ENCODE data around the gene MUC12. TPM values are rescaled to one million over a fixed set of nuclear protein-coding genes. Genes with fewer than 3 reads are reported as not detected.
"Not testable (repeated sequence)": the region's sequence is repeated elsewhere in the genome, so short reads cannot be mapped to it uniquely, and the experiment has no call there.

Gene MUC12
- total and polyA plus RNA-seq, 9 of the 15 experiments (the other 6 are each of a cell fraction or from before 2014, with no cell fraction given): 0.23 to 1.2 (median 0.79) TPM; not detected in 1

DNA sequence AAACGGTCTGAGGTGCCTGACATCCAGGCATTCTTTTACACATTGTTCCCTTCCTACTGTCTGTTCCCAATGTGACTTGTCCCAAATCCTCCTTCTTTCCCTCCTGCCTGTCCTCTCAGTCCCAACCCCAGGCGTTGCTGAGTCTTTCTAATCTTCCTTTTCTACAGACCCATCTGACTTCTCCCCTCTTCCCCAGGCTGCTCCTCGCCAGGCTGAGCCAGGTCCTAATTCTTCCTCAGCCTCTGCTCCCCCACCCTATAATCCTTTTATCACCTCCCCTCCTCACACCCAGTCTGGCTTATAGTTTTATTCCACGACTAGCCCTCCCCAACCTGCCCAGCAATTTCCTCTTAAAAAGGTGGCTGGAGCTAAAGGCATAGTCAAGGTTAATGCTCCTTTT is 45.7 kb upstream of the MUC12 start:
- WGBS (ENCODE audit: insufficient coverage, low coverage, missing lambda C conversion rate): 1% methylated on average over 4 of the region's 4 CpGs
- in situ Hi-C loops (cut with MboI): loop anchor here (25.0 kb wide), 1 partner anchor 364 kb away; no protein-coding TSS in a partner anchor
- H3K9ac ChIP-seq (ENCODE audit: insufficient read depth in 1 of 2, low read depth in 2 of 2, low read length in 2 of 2); FAIRE-seq; H3K4me3 ChIP-seq; DNase-seq (ENCODE audit: extremely low read depth in 1 of 4, low spot score in 3 of 4); CTCF ChIA-PET (ENCODE audit: low intra/inter-chr PET ratio); BruUV-seq (replicated peaks); H3K27ac ChIP-seq (ENCODE audit: extremely low read depth, low read depth, low read length); H3K27me3 ChIP-seq (ENCODE audit: control insufficient read depth in 2 of 2, insufficient read depth in 2 of 2, low read length in 2 of 2); H3K4me2 ChIP-seq (ENCODE audit: insufficient read depth, low read length); H4K20me1 ChIP-seq (replicated peaks; ENCODE audit: control insufficient read depth, insufficient read depth, low read length); H2AFZ ChIP-seq (ENCODE audit: low read depth, low read length); H3K4me1 ChIP-seq (replicated peaks in 1 of 2; ENCODE audit: control insufficient read depth in 2 of 2, insufficient read depth in 2 of 2, low read length in 2 of 2); POLR2A ChIA-PET; H3K36me3 ChIP-seq (ENCODE audit: control insufficient read depth, insufficient read depth, low read length); H3K9me1 ChIP-seq (ENCODE audit: control insufficient read depth, insufficient read depth, low read length); H3K79me2 ChIP-seq (ENCODE audit: control insufficient read depth, insufficient read depth, low read length); H3K9me3 ChIP-seq (replicated peaks; ENCODE audit: control insufficient read depth, insufficient read depth, low read depth, low read length); ATAC-seq; intact Hi-C loops (cut with micrococcal nuclease): not testable (repeated sequence)

- H2AFZ ChIP-seq (ENCODE audit: low read depth, low read length): no peak overlapping the region
- H3K27ac ChIP-seq (ENCODE audit: extremely low read depth, low read depth, low read length): no peak overlapping the region
- no peak for TF ChIP-seq TBL1XR1 (IDR thresholded peaks at IDR 0.05; ENCODE audit: low read length in 2 of 2)
- TF ChIP-seq ZNF584 (CRISPR knock-in tag; IDR thresholded peaks at IDR 0.05; ENCODE audit: low read depth): no peak
- no peak for TF ChIP-seq MTF1 (CRISPR knock-in tag; IDR thresholded peaks at IDR 0.05; ENCODE audit: borderline replicate concordance)
- DNase-seq (ENCODE audit: extremely low read depth in 1 of 4, low spot score in 3 of 4): no peak
- H3K9ac ChIP-seq (ENCODE audit: insufficient read depth in 1 of 2, low read depth in 2 of 2, low read length in 2 of 2): no peak overlapping the region
- H3K27me3 ChIP-seq (ENCODE audit: control insufficient read depth in 2 of 2, insufficient read depth in 2 of 2, low read length in 2 of 2): peaks cover 4 to 6% of the 10 kb centered on the region in 2 experiments; a peak in 2 of 5 replicates
- H3K79me2 ChIP-seq (ENCODE audit: control insufficient read depth, insufficient read depth, low read length): no peaks in the 10 kb centered on the region
- BruUV-seq (replicated peaks): no TSS peak
- no peak overlapping the region for H3K4me2 ChIP-seq (ENCODE audit: insufficient read depth, low read length)
- peaks cover 0 to 7% of the 10 kb centered on the region in 2 experiments; a peak in 1 of 5 replicates for H3K4me1 ChIP-seq (replicated peaks in 1 of 2; ENCODE audit: control insufficient read depth in 2 of 2, insufficient read depth in 2 of 2, low read length in 2 of 2)
- ChIA-PET POLR2A (no interaction called here), CTCF (ENCODE audit: low intra/inter-chr PET ratio) (no interaction called here)
- H3K9me1 ChIP-seq (ENCODE audit: control insufficient read depth, insufficient read depth, low read length): no peaks in the 10 kb centered on the region
- intact Hi-C loops (cut with micrococcal nuclease) (no loop called here), in situ Hi-C loops (cut with MboI) (no loop called here)
- 7% methylated on average over 1 of the region's 1 CpG for WGBS (ENCODE audit: insufficient coverage, low coverage, missing lambda C conversion rate)
- no peak for ATAC-seq
- no peak overlapping the region for H3K4me3 ChIP-seq
- no peaks in the 10 kb centered on the region for H3K9me3 ChIP-seq (replicated peaks; ENCODE audit: control insufficient read depth, insufficient read depth, low read depth, low read length)
- no peak for FAIRE-seq
- H4K20me1 ChIP-seq (replicated peaks; ENCODE audit: control insufficient read depth, insufficient read depth, low read length): no peaks in the 10 kb centered on the region
- no peaks in the 10 kb centered on the region for H3K36me3 ChIP-seq (ENCODE audit: control insufficient read depth, insufficient read depth, low read length)
Measured at GRCh38 chr7:100929808-100930174, 39.6 kb upstream of the MUC12 start.

All from K562 (cell line).